Vagina (tissue), 2 donors: ENCODE measurements around the gene TPRN. TPM values are rescaled to one million over a fixed set of nuclear protein-coding genes. Genes with fewer than 3 reads are reported as not detected.
A peak's percentile ranks its signal among the peaks of the same experiment; 100 is the strongest.

Experiments used
- DNase-seq, 2 donors: peaks; one replicate each; pipeline ENCODE4 v3.0.0-alpha.2; 2017; ENCODE audit errors: extremely low spot score in 2 of 2
- H3K27ac ChIP-seq: fragments of 200-600 bp; sonication (generic); one replicate; pipeline ENCODE4 v1.5.1; 2019
- H3K27me3 ChIP-seq: fragments of 200-600 bp; sonication (generic); one replicate; pipeline ENCODE4 v1.5.1; 2019
- H3K36me3 ChIP-seq, 2 donors: fragments of 200-600 bp; sonication (generic); one replicate each; pipeline ENCODE4 v1.5.1; 2017 to 2019
- H3K4me1 ChIP-seq: fragments of 200-600 bp; sonication (generic); one replicate; pipeline ENCODE4 v1.5.1; 2019
- H3K4me3 ChIP-seq, 2 donors: fragments of 200-600 bp; sonication (generic); 1 replicate in 1 of 2; 2 replicates in 1 of 2; pipeline ENCODE4 v1.5.1; 2016 to 2019
- H3K9me3 ChIP-seq: fragments of 200-600 bp; sonication (generic); one replicate; pipeline ENCODE4 v1.5.1; 2019
- POLR2A ChIP-seq, 2 donors: fragments of 450-650 bp; IDR thresholded peaks; one replicate each; pipeline ENCODE4 v1.6.1; 2017; ENCODE audit warnings: antibody characterized with exemption in 2 of 2, mild to moderate bottlenecking in 2 of 2, moderate library complexity in 2 of 2
- POLR2AphosphoS5 ChIP-seq, 2 donors: sonication (generic); formaldehyde crosslinking; IDR thresholded peaks; one replicate each; pipeline ENCODE4 v1.9.0; 2017; ENCODE audit warnings: antibody characterized with exemption in 2 of 2, mild to moderate bottlenecking in 2 of 2, low read depth in 1 of 2; ENCODE audit not compliant: insufficient read depth in 1 of 2
- intact Hi-C: fragments of 100-400 bp; cut with DNase I; formaldehyde crosslinking; loops from one replicate; pipeline ENCODE4 v1.15.1; 2023
- total RNA-seq: library from RNA; depleted of rRNA; stranded (reverse); fragments of >200 nt; gene quantifications from one replicate; pipeline ENCODE4 v1.2.3, GENCODE V29; 2016
- TF ChIP-seq, protein P1 (sequence below), 3 experiments: fragments of 450-650 bp in 2 of 3; fragments of 200-600 bp in 1 of 3; sonication (generic) in 1 of 3; IDR thresholded peaks; one replicate each; pipeline ENCODE4 v1.5.1; 2017 to 2019; ENCODE audit warnings: antibody characterized with exemption in 3 of 3, mild to moderate bottlenecking in 2 of 3, moderate library complexity in 2 of 3

The TPRN gene
- total RNA-seq, 1 donor from 2014 or later = 6.9 TPM

GRCh38 chr9:137228506-137228967, 28.0 kb upstream of the TPRN start:
- no peak overlapping the region for H3K27ac ChIP-seq
- H3K27me3 ChIP-seq = peaks cover 4% of the 10 kb centered on the region
- H3K4me3 ChIP-seq = no peak overlapping the region
- TF ChIP-seq POLR2AphosphoS5 (IDR thresholded peaks at IDR 0.05; ENCODE audit: insufficient read depth in 1 of 2, low read depth in 1 of 2) (no peak), POLR2A (IDR thresholded peaks at IDR 0.05) (no peak)
- TF ChIP-seq, protein P1, sequence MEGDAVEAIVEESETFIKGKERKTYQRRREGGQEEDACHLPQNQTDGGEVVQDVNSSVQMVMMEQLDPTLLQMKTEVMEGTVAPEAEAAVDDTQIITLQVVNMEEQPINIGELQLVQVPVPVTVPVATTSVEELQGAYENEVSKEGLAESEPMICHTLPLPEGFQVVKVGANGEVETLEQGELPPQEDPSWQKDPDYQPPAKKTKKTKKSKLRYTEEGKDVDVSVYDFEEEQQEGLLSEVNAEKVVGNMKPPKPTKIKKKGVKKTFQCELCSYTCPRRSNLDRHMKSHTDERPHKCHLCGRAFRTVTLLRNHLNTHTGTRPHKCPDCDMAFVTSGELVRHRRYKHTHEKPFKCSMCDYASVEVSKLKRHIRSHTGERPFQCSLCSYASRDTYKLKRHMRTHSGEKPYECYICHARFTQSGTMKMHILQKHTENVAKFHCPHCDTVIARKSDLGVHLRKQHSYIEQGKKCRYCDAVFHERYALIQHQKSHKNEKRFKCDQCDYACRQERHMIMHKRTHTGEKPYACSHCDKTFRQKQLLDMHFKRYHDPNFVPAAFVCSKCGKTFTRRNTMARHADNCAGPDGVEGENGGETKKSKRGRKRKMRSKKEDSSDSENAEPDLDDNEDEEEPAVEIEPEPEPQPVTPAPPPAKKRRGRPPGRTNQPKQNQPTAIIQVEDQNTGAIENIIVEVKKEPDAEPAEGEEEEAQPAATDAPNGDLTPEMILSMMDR (IDR thresholded peaks at IDR 0.05) = no peak
- peaks cover 20% of the 10 kb centered on the region for H3K4me1 ChIP-seq
- no peaks in the 10 kb centered on the region for H3K9me3 ChIP-seq
- no peak for DNase-seq
- H3K36me3 ChIP-seq = no peaks in the 10 kb centered on the region
- intact Hi-C loops = loop anchor here (5.0 kb wide), 2 partner anchors 36 to 129 kb away; no protein-coding TSS in a partner anchor

- Histone ChIP-seq H3K4me1 (peaks cover 22% of the 10 kb centered on the region), H3K36me3 (no peaks in the 10 kb centered on the region), H3K27me3 (peaks cover 4% of the 10 kb centered on the region), H3K9me3 (no peaks in the 10 kb centered on the region), H3K4me3 (no peak overlapping the region), H3K27ac (no peak overlapping the region)
- intact Hi-C loops = loop anchor here (1.0 to 5.0 kb wide), 3 partner anchors 36 to 129 kb away; no protein-coding TSS in a partner anchor
- no peak for DNase-seq
- TF ChIP-seq POLR2A (IDR thresholded peaks at IDR 0.05) (no peak), POLR2AphosphoS5 (IDR thresholded peaks at IDR 0.05; ENCODE audit: insufficient read depth in 1 of 2, low read depth in 1 of 2) (no peak)
- TF ChIP-seq, protein P1 (IDR thresholded peaks at IDR 0.05) = no peak
Measured at GRCh38 chr9:137227853-137228505, 27.4 kb upstream of the TPRN start.

DNA sequence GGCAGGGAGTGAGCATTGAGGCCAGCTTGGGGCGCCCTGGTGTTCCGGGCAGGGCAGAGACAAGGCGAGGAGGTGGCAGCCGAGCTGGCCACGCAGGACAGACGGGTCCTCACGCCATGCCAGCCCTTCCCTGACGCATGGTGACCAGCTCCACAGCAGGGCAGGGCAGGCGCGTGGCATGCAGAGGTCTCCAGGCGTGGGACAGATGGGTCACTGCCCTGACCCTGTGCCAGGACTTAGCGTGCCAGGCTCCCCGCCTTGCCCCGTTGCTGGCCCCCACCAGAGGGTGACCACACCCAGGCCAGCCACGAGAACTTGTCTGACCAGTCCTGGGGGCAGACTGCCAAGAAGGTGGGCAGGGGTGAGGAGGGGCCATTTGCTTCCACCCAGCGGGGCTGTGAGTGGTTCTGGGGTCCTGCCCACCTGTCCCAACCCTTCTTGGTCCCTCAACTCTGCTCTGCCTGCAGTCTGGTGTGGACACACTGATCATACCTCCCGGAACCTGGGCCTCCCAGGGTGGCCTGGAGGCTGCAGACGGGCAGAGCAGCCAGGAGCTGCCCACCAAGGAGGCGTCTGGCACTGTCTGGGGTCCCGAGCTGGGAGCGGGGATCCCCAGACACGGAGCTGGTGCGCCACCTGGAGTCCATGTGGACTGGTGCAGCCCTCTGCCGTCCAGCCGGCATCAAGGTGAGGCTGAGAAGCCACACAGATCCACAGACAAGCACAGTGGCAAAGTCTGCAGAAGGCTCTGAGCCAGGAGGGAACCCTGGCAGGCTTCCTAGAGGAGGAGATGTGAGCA, 26.7 kb upstream of the TPRN start, which contains the start of gene RNF224:
Gene RNF224, plus strand, starts transcription at position 449 of the 799 bp plus-strand sequence. CDS start 834 bp downstream, outside the sequence.
- Histone ChIP-seq H3K4me3 (peak within 1 kb of the TSS in 1 of 2 donors; percentile 26), H3K9me3 (no peaks in the 10 kb centered on the region), H3K27ac (no peak within 1 kb of the TSS), H3K4me1 (peaks cover 29% of the 10 kb centered on the region), H3K27me3 (no peaks in the 10 kb centered on the region), H3K36me3 (no peaks in the 10 kb centered on the region)
- intact Hi-C loops = loop anchor here (1.0 to 5.0 kb wide), 3 partner anchors 35 to 130 kb away; no protein-coding TSS in a partner anchor
- TF ChIP-seq POLR2AphosphoS5 (IDR thresholded peaks at IDR 0.05; ENCODE audit: insufficient read depth in 1 of 2, low read depth in 1 of 2) (peak in 1 of 2 donors; percentile 23), POLR2A (IDR thresholded peaks at IDR 0.05) (no peak)
- TF ChIP-seq, protein P1 (IDR thresholded peaks at IDR 0.05) = peak; percentile 57 to 76 (median 60)
- DNase-seq = no peak

GRCh38 chr9:137226338-137227053, 26.0 kb upstream of the TPRN start:
- Histone ChIP-seq H3K4me3 (peak overlapping the region in 1 of 2 donors; percentile 26), H3K4me1 (peaks cover 32% of the 10 kb centered on the region), H3K27ac (no peak overlapping the region), H3K36me3 (no peaks in the 10 kb centered on the region), H3K9me3 (no peaks in the 10 kb centered on the region), H3K27me3 (no peaks in the 10 kb centered on the region)
- DNase-seq = no peak
- intact Hi-C loops = loop anchor here (1.0 to 5.0 kb wide), 3 partner anchors 34 to 131 kb away; no protein-coding TSS in a partner anchor
- TF ChIP-seq, protein P1 (IDR thresholded peaks at IDR 0.05) = no peak
- peak in 1 of 2 donors; percentile 13 for TF ChIP-seq POLR2AphosphoS5 (IDR thresholded peaks at IDR 0.05; ENCODE audit: insufficient read depth in 1 of 2, low read depth in 1 of 2)
